ENCODE measurements around the gene EPB41L2.

The EPB41L2 gene

DNA sequence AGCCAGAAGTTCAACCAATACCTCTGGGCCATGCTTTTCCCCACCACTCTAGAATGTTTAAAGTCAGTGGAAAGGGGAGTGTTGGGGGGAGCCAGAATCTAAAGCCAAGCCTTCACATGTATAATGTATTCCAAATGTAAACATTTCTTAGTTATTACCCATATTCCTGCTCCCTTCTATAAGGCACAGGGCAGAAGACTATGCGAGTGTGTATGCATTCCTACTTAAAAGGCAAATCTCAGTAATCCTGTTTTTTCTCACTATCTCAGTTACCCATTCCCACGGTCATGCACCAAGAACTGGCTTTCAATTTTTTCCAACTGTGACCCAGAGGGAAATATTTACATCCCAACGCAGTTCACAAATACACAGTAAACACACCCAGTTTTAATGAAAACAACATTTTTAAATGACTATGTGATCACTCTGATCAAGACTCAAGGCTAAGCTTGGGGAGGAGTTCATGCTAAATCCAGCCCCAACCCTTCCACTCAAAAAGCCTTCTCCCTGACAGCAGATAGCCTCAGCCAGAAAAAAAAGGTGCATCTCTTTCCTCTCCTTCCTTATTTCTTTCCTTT lies 57.5 kb downstream of the EPB41L2 start:
- TF ChIP-seq CTCF (IDR thresholded peaks at IDR 0.05; ENCODE audit: borderline replicate concordance, insufficient read depth, low read depth, low read length), result no peak
- no peak overlapping the region for H3K4me3 ChIP-seq (ENCODE audit: low read depth, low read length)

- no peak overlapping the region for H3K4me3 ChIP-seq (ENCODE audit: low read depth, low read length)
- no peak for TF ChIP-seq CTCF (IDR thresholded peaks at IDR 0.05; ENCODE audit: borderline replicate concordance, insufficient read depth, low read depth, low read length)
Observed at GRCh38 chr6:131004936-131005335, 58.1 kb downstream of the EPB41L2 start.

GRCh38 chr6:131004387-131004755 lies 58.7 kb downstream of the EPB41L2 start:
- no peak overlapping the region for H3K4me3 ChIP-seq (ENCODE audit: low read depth, low read length)
- no peak for TF ChIP-seq CTCF (IDR thresholded peaks at IDR 0.05; ENCODE audit: borderline replicate concordance, insufficient read depth, low read depth, low read length)

DNA sequence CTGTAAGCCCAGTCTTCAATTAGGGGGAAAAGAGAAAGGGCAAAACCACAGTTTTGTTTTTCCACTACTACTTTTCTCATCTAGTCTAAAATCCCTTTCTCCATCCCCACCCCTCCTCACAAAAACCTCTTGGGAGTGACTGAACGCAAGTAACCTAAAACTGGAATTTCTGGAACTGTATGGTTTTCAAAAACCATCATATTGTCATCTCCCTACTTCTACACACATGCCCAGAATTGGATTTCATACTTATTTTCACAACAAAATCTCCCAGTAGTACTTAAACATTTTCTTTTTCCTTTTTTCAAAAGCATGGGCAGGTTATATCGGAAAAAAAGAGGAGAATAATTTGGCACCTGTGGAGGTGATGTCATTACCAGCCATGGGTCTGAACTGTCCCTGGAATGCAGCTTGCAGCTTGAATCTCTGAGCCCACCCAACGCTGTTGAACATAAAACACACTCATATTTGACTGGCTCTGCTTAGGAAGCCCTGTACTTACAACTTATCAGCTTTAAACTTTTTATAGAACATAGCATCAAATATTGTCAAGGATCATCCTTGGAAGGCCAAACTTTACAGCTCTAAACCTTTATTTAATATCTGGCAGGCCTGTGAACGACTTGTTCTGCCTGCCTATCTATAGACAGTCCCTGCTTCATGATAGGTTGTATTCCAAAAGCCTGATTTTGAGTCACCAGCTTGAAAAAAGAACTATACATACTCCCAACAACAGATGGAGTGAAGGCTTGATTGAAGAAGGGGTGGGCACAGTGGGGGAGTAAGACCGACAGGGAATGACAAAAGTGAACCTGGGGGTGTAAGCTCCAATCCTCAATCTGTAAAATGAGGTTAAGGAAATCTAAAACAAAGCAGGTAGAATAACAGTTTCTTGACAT lies 59.3 kb downstream of the EPB41L2 start:
- TF ChIP-seq CTCF (IDR thresholded peaks at IDR 0.05; ENCODE audit: borderline replicate concordance, insufficient read depth, low read depth, low read length), result no peak

DNA sequence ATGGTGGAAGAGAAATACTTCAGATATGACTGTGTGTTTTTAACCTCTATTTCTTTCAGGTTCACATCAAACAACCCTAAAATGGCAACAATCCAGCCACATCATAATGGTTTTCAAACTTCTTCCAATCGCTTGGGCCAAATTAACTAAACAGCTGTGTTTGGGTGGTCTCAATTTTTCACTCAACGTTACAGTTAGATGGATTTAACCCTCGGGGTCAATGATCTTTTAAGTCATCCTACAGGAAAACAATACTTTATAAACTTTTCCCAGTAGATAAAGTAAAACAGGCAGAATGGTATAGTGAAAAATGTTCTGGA lies 60.4 kb downstream of the EPB41L2 start:
- no peak overlapping the region for H3K4me3 ChIP-seq (ENCODE audit: low read depth, low read length)
- TF ChIP-seq CTCF (IDR thresholded peaks at IDR 0.05; ENCODE audit: borderline replicate concordance, insufficient read depth, low read depth, low read length), result no peak

More for the DNA sequence above, 59.3 kb downstream of the EPB41L2 start:
- H3K4me3 ChIP-seq (ENCODE audit: low read depth, low read length), result no peak overlapping the region

- H3K4me3 ChIP-seq (ENCODE audit: low read depth, low read length), result no peak overlapping the region
- TF ChIP-seq CTCF (IDR thresholded peaks at IDR 0.05; ENCODE audit: borderline replicate concordance, insufficient read depth, low read depth, low read length), result no peak
Observed at GRCh38 chr6:131001945-131002660, 60.9 kb downstream of the EPB41L2 start.

Measured in GM12875 (cell line).